Measurements from ENCODE around the gene PKD1. TPM values are rescaled to one million over a fixed set of nuclear protein-coding genes. Genes with fewer than 3 reads are reported as not detected.
"Not testable (repeated sequence)": the region's sequence is repeated elsewhere in the genome, so short reads cannot be mapped to it uniquely, and the experiment has no call there.

PKD1 gene
- total RNA-seq, 1 donor from 2014 or later = 183 TPM

GRCh38 chr16:2102471-2102870, 33.2 kb downstream of the PKD1 start:
- no peak for DNase-seq (ENCODE audit: low spot score in 2 of 2, unreplicated experiment in 2 of 2)
- Mint-ChIP-seq H3K27me3 (ENCODE audit: low read depth) (no peaks in the 10 kb centered on the region), H3K27ac (no peak overlapping the region), H3K9me3 (no peaks in the 10 kb centered on the region), H3K36me3 (peaks cover 8% of the 10 kb centered on the region), H3K4me3 (no peak overlapping the region), H3K4me1 (no peaks in the 10 kb centered on the region)
- no peak for TF ChIP-seq CTCF (IDR thresholded peaks at IDR 0.05; ENCODE audit: unreplicated experiment)

GRCh38 chr16:2101581-2101980, 34.1 kb downstream of the PKD1 start:
- H3K27ac Mint-ChIP-seq; DNase-seq (ENCODE audit: low spot score in 2 of 2, unreplicated experiment in 2 of 2); H3K9me3 Mint-ChIP-seq; H3K4me3 Mint-ChIP-seq; H3K27me3 Mint-ChIP-seq (ENCODE audit: low read depth); H3K4me1 Mint-ChIP-seq; H3K36me3 Mint-ChIP-seq: not testable (repeated sequence)

- not testable (repeated sequence) for H3K9me3 Mint-ChIP-seq; H3K27me3 Mint-ChIP-seq (ENCODE audit: low read depth); H3K4me3 Mint-ChIP-seq; H3K4me1 Mint-ChIP-seq; H3K27ac Mint-ChIP-seq; DNase-seq (ENCODE audit: low spot score in 2 of 2, unreplicated experiment in 2 of 2)
- peaks cover 20% of the 10 kb centered on the region for H3K36me3 Mint-ChIP-seq
Observed at GRCh38 chr16:2097689-2098088, 38.0 kb downstream of the PKD1 start.

GRCh38 chr16:2096853-2097595, 38.7 kb downstream of the PKD1 start:
- Mint-ChIP-seq H3K4me3 (no peak overlapping the region), H3K4me1 (no peaks in the 10 kb centered on the region), H3K27ac (no peak overlapping the region), H3K9me3 (no peaks in the 10 kb centered on the region), H3K36me3 (peaks cover 20% of the 10 kb centered on the region), H3K27me3 (ENCODE audit: low read depth) (no peaks in the 10 kb centered on the region)
- DNase-seq (ENCODE audit: low spot score in 2 of 2, unreplicated experiment in 2 of 2) = no peak
- TF ChIP-seq CTCF (IDR thresholded peaks at IDR 0.05; ENCODE audit: unreplicated experiment) = no peak

- H3K9me3 Mint-ChIP-seq = no peaks in the 10 kb centered on the region
- no peaks in the 10 kb centered on the region for H3K27me3 Mint-ChIP-seq (ENCODE audit: low read depth)
- H3K4me1 Mint-ChIP-seq = no peaks in the 10 kb centered on the region
- TF ChIP-seq CTCF (IDR thresholded peaks at IDR 0.05; ENCODE audit: unreplicated experiment) = no peak
- H3K4me3 Mint-ChIP-seq = no peak overlapping the region
- no peak for DNase-seq (ENCODE audit: low spot score in 2 of 2, unreplicated experiment in 2 of 2)
- peaks cover 17% of the 10 kb centered on the region for H3K36me3 Mint-ChIP-seq
- H3K27ac Mint-ChIP-seq = no peak overlapping the region
Observed at GRCh38 chr16:2095918-2096582, 39.6 kb downstream of the PKD1 start.

DNA sequence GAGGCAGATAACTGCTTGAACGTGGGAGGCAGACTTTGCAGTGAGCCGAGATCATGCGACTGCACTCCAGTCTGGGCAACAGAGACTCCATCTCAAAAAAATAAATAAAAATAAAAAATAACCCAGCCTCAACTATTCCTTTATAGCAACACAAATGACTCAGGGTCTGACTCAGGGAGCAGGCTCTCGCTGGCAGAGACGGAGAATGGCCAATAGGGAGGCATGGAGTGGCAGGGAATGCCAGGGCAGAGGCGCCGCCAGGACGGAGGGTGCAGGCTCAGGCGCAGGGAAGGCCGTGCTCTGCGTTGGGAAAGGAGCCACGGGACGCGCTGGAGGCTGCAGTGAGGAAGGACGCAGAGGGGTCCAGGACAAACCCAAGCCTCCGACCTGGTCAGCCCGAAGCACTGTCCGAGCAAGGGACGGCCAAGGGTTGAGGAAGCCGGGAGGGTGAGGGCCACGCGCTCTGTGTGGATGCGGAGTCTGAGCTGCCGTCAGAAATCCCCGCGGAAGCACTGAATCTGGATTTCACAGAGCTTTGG, 40.3 kb downstream of the PKD1 start:
- Mint-ChIP-seq H3K4me1 (no peaks in the 10 kb centered on the region), H3K9me3 (no peaks in the 10 kb centered on the region), H3K27ac (no peak overlapping the region), H3K4me3 (no peak overlapping the region), H3K36me3 (peaks cover 17% of the 10 kb centered on the region), H3K27me3 (ENCODE audit: low read depth) (no peaks in the 10 kb centered on the region)
- no peak for DNase-seq (ENCODE audit: low spot score in 2 of 2, unreplicated experiment in 2 of 2)
- no peak for TF ChIP-seq CTCF (IDR thresholded peaks at IDR 0.05; ENCODE audit: unreplicated experiment)

Measured in mesothelial cell of epicardium (in vitro differentiated cells).